GM06990 (cell line): ENCODE measurements around the gene NF2.
"Not testable (repeated sequence)": the region's sequence is repeated elsewhere in the genome, so short reads cannot be mapped to it uniquely, and the experiment has no call there.

Experiments
- DNase-seq: peaks from one replicate; pipeline ENCODE4 v3.0.0-alpha.2; 2011; ENCODE audit not compliant: insufficient read length; ENCODE audit errors: extremely low read depth
- H3K27me3 ChIP-seq: replicated peaks from 2 replicates; pipeline ENCODE4 v1.6.0; 2011; ENCODE audit warnings: low read length; ENCODE audit not compliant: control insufficient read depth, insufficient read depth
- H3K36me3 ChIP-seq: 2 replicates; pipeline ENCODE4 v1.5.1; 2011; ENCODE audit warnings: low read length; ENCODE audit not compliant: control insufficient read depth, insufficient read depth
- H3K4me3 ChIP-seq: replicated peaks from 2 replicates; pipeline ENCODE4 v1.5.1; 2011; ENCODE audit warnings: low read depth, mild to moderate bottlenecking, control low read depth, low read length
- TF ChIP-seq, protein P1 (sequence below): IDR thresholded peaks from 2 replicates; pipeline ENCODE4 v1.5.1; 2011; ENCODE audit warnings: low read length, control low read depth, mild to moderate bottlenecking, inconsistent platforms; ENCODE audit not compliant: insufficient read depth, poor library complexity, severe bottlenecking

The NF2 gene

DNA sequence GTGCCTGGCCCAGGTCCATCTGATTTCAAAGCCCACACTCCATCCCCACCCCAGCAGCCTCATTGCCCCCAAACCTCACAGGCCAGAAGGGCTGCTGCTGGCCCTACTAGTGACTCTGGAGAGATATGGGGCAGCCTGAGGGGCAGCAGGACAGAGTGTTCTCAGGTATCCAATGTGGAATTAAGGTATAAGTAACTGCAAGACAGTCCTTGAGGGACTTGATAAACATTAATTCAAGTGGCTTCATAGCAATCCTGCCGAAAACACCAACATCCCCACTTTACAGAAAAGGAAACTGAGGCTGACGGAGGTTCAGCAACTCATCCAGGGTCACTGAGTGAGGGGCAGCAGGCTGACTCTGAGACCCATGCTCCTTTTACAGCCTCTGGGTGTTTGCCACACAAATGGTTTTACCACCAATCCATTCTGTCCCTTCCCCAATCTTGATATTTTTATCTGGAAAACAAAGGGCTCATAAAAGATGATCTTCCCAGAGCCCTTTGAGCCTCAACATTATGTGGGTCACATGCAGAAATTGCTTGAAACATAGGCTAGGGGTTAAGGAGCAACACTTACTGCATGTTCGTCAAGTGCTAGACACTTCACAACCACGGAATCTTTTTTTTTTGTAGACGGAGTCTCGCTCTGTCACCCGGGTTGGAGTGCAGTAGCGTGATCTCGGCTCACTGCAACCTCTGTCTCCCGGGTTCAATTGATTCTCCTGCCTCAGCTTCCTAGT is 24.8 kb upstream of the NF2 start:
- Histone ChIP-seq H3K27me3 (no peaks in the 10 kb centered on the region), H3K36me3 (no peaks in the 10 kb centered on the region), H3K4me3 (no peak overlapping the region)
- DNase-seq, result no peak
- TF ChIP-seq, protein P1, sequence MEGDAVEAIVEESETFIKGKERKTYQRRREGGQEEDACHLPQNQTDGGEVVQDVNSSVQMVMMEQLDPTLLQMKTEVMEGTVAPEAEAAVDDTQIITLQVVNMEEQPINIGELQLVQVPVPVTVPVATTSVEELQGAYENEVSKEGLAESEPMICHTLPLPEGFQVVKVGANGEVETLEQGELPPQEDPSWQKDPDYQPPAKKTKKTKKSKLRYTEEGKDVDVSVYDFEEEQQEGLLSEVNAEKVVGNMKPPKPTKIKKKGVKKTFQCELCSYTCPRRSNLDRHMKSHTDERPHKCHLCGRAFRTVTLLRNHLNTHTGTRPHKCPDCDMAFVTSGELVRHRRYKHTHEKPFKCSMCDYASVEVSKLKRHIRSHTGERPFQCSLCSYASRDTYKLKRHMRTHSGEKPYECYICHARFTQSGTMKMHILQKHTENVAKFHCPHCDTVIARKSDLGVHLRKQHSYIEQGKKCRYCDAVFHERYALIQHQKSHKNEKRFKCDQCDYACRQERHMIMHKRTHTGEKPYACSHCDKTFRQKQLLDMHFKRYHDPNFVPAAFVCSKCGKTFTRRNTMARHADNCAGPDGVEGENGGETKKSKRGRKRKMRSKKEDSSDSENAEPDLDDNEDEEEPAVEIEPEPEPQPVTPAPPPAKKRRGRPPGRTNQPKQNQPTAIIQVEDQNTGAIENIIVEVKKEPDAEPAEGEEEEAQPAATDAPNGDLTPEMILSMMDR, result no peak

DNA sequence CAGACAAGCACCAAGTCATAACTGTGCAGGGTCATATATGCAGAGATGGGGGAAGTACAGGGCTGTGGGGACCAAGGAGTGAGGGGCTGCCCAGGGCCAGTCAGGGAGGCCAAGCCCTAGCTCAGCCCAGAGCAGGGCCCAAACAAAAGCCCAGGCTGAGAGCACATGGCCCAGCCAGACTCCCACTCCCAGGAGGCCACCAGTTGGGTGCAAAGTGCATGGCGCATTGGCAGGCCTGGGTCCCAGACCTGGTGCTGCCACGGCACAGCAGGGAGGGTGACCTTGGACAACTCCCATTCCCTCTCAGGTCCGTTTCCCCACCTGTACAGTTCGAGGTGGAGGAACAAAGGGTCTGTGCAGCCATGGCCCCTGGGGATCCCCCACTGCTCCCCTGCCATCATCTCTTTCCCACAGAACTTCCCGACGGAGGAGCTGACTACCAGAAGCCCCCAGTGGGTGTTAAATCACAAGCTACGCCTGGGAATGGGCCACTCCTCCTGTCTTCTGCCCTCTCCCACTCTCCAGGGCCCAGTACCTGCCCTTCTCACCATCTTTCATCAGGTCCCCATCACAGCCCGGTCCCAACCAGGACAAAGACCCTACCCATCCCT is 23.1 kb upstream of the NF2 start:
- H3K36me3 ChIP-seq, result no peaks in the 10 kb centered on the region
- peak; percentile 32 for DNase-seq
- TF ChIP-seq, protein P1, result no peak
- no peaks in the 10 kb centered on the region for H3K27me3 ChIP-seq
- peak overlapping the region; percentile 82 for H3K4me3 ChIP-seq

DNA sequence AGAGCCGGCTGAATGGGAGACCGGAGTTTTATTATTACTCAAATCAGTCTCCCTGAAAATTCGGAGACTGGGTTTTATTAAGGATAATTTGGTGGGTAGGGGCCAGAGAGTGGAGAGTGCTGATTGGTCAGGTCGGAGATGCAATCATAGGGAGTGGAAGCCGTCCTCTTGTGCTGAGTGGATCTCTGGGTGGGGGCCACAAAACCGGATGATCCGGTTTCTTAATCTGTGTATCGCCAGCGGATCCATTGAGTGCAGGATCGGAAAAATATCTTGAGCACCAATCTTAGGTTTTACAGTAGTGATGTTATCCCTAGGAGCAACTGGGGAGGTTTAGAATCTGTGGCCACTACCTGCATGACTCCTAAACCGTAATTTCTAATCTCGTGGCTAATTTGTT is 21.6 kb upstream of the NF2 start:
- no peaks in the 10 kb centered on the region for H3K27me3 ChIP-seq
- H3K4me3 ChIP-seq, result peak overlapping the region; percentile 82

DNA sequence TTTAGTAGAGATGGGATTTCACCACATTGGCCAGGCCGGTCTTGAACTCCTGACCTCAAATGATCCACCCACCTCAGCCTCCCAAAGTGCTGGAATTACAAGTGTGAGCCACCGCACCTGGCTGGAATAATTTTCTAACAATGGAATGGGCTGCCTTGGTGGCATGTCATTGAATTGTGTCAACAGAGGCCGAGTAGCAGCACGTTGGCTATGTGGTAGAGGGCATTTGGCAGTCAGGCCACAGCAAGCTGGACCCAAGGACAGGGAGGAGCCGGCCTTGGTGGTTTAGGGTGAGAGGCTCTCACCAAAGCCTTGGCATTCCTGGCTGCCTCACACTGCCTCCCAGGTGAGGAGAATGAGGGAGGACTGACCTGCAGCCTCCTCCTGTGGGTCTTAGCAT is 18.5 kb upstream of the NF2 start:
- DNase-seq, result no peak
- H3K27me3 ChIP-seq, result no peaks in the 10 kb centered on the region
- TF ChIP-seq, protein P1, result no peak
- H3K36me3 ChIP-seq, result no peaks in the 10 kb centered on the region
- H3K4me3 ChIP-seq, result no peak overlapping the region

More for the DNA sequence above, 21.6 kb upstream of the NF2 start:
- TF ChIP-seq, protein P1, result no peak
- no peaks in the 10 kb centered on the region for H3K36me3 ChIP-seq
- no peak for DNase-seq

GRCh38 chr22:29586193-29586705 is 17.2 kb upstream of the NF2 start:
- not testable (repeated sequence) for DNase-seq, H3K27me3 ChIP-seq, H3K36me3 ChIP-seq, H3K4me3 ChIP-seq

- TF ChIP-seq, protein P1, result no peak
- no peak for DNase-seq
Measured at GRCh38 chr22:29587938-29588699, 15.3 kb upstream of the NF2 start.

More at GRCh38 chr22:29587938-29588699, 15.3 kb upstream of the NF2 start:
- Histone ChIP-seq H3K4me3 (no peak overlapping the region), H3K27me3 (no peaks in the 10 kb centered on the region), H3K36me3 (no peaks in the 10 kb centered on the region)
